ENCODE data around the gene RAB3A. TPM values are rescaled to one million over a fixed set of nuclear protein-coding genes. Genes with fewer than 3 reads are reported as not detected.

RAB3A gene
- total RNA-seq, 1 donor from 2014 or later = 9.2 TPM

DNA sequence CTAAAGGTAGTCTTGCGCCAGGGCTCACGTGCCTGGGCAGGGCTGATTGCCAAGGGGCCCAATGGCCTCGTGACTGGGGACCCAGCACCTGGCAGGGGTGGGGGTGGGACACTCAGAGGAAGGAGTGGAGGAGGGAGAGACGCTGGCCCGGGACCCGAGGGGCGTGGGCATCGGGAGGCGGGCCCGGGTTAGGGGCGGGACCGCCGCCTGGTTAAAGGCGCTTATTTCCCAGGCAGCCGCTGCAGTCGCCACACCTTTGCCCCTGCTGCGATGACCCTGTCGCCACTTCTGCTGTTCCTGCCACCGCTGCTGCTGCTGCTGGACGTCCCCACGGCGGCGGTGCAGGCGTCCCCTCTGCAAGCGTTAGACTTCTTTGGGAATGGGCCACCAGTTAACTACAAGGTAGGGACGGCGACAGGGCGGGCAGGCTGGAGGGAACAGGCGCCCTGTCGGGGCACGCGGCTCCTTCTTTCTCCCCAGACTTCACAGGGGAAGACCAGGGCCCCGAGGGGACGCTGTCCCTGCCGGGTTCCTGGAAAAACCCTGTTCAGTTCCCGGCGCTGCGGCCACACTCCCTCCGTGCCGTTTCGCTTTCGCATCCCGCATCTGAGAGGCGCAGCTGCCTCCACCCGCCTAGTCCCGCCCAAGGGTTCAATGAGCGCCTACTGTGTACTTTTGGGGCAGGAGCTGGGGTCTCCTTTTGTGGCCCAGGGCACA, 30.1 kb downstream of the RAB3A start, which contains the start of gene IFI30:
TSS of gene IFI30 (plus strand) at position 242 of the 717 bp plus-strand sequence. CDS start at position 271, 29 bp downstream.
- Mint-ChIP-seq H3K4me1 (peaks cover 7% of the 10 kb centered on the region), H3K27ac (ENCODE audit: unreplicated experiment) (no peak within 1 kb of the TSS)

GRCh38 chr19:18173054-18173571, 30.7 kb downstream of the RAB3A start:
- DNase-seq (ENCODE audit: low read depth, low spot score) = no peak
- Mint-ChIP-seq H3K4me3 (no peak overlapping the region), H3K27me3 (ENCODE audit: low read depth) (peaks cover 49% of the 10 kb centered on the region)

More for the DNA sequence above, 30.1 kb downstream of the RAB3A start, which contains the start of gene IFI30:
- peak within 1 kb of the TSS; percentile 62 for H3K4me3 Mint-ChIP-seq
- H3K36me3 Mint-ChIP-seq (ENCODE audit: low read depth) = peaks cover 5% of the 10 kb centered on the region
- no peaks in the 10 kb centered on the region for H3K9me3 Mint-ChIP-seq
- H3K27me3 Mint-ChIP-seq (ENCODE audit: low read depth) = peaks cover 53% of the 10 kb centered on the region
- DNase-seq (ENCODE audit: low read depth, low spot score) = no peak
- TF ChIP-seq, protein P1, sequence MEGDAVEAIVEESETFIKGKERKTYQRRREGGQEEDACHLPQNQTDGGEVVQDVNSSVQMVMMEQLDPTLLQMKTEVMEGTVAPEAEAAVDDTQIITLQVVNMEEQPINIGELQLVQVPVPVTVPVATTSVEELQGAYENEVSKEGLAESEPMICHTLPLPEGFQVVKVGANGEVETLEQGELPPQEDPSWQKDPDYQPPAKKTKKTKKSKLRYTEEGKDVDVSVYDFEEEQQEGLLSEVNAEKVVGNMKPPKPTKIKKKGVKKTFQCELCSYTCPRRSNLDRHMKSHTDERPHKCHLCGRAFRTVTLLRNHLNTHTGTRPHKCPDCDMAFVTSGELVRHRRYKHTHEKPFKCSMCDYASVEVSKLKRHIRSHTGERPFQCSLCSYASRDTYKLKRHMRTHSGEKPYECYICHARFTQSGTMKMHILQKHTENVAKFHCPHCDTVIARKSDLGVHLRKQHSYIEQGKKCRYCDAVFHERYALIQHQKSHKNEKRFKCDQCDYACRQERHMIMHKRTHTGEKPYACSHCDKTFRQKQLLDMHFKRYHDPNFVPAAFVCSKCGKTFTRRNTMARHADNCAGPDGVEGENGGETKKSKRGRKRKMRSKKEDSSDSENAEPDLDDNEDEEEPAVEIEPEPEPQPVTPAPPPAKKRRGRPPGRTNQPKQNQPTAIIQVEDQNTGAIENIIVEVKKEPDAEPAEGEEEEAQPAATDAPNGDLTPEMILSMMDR (conservative IDR thresholded peaks at IDR 0.05) = no peak

DNA sequence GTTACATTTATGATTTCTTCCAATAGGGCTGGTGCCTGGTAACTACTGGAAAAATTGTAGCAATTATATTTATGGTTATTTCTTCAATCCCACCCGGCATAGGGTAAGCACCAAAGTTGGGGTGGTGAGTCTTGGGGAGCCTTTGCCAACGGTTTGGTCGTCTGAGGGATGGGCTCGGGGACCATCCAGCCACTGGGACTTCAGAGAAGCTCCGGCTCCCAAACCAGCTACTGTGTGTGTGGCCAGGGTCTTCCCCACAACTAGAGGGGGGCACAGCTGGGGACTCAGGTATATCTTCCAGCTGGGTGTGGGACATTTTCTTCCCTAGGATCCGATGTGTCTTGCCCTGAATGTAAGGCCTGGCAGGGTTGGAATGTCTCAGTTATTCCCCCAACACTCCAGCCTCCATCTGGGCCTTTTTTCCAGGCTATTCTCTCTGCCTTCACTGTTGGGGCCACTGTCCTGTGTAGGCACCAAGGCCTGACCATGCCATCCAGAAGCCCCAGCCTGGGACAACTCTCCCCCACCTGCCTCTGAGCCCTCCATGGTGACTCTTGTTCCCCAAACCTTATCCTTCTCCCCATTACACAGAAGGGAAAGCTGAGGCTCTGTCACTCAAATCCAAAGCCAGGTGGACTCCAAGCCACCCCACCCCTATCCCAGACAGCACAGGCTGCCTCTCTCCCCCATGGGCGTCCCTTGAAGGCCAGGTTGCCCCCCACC, 31.4 kb downstream of the RAB3A start:
- DNase-seq (ENCODE audit: low read depth, low spot score) = no peak
- H3K9me3 Mint-ChIP-seq = no peaks in the 10 kb centered on the region
- peaks cover 43% of the 10 kb centered on the region for H3K27me3 Mint-ChIP-seq (ENCODE audit: low read depth)
- no peak overlapping the region for H3K27ac Mint-ChIP-seq (ENCODE audit: unreplicated experiment)
- H3K36me3 Mint-ChIP-seq (ENCODE audit: low read depth) = peaks cover 8% of the 10 kb centered on the region
- no peak overlapping the region for H3K4me3 Mint-ChIP-seq
- TF ChIP-seq, protein P1 (conservative IDR thresholded peaks at IDR 0.05) = no peak
- peaks cover 7% of the 10 kb centered on the region for H3K4me1 Mint-ChIP-seq

More at GRCh38 chr19:18173054-18173571, 30.7 kb downstream of the RAB3A start:
- Mint-ChIP-seq H3K9me3 (no peaks in the 10 kb centered on the region), H3K36me3 (ENCODE audit: low read depth) (peaks cover 6% of the 10 kb centered on the region), H3K4me1 (peaks cover 7% of the 10 kb centered on the region), H3K27ac (ENCODE audit: unreplicated experiment) (no peak overlapping the region)
- TF ChIP-seq, protein P1 (conservative IDR thresholded peaks at IDR 0.05) = no peak

DNA sequence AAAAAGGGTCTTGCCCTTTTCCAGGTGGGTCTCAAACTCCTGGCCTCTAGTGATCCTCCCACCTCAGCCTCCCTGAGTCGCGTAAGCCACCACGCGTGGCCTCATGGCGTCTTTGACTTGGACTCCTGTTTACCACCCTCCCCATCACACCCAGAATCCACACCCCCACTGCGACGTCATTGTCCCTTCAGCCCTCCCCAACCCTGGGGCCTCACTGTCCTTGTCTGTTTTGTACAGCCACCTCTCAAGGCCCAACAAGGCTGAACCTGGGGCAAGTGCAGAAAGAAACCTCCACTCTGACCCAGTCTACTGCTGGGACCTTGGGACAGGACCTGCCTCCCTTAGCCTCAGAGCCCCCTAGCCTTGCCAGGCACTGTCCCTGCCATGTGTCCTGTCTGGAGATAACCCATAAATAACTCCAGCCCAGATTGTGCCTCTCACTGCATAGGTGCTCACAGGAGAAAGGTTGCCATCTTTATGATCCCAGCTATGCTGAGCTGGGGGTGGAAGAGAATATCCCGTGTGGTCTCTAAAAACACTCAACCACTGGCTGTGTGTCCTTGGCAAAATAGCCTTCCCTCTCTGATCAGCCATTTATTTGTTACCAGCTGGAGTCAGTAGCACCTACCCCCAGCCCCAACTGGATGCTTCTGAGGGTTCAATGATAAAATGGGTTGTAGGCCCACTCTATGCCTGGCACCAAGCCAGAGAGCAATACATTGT, 32.1 kb downstream of the RAB3A start:
- no peak for DNase-seq (ENCODE audit: low read depth, low spot score)
- peaks cover 37% of the 10 kb centered on the region for H3K27me3 Mint-ChIP-seq (ENCODE audit: low read depth)
- H3K9me3 Mint-ChIP-seq = no peaks in the 10 kb centered on the region
- peaks cover 8% of the 10 kb centered on the region for H3K36me3 Mint-ChIP-seq (ENCODE audit: low read depth)
- H3K27ac Mint-ChIP-seq (ENCODE audit: unreplicated experiment) = no peak overlapping the region
- H3K4me1 Mint-ChIP-seq = peaks cover 7% of the 10 kb centered on the region
- H3K4me3 Mint-ChIP-seq = no peak overlapping the region
- TF ChIP-seq, protein P1 (conservative IDR thresholded peaks at IDR 0.05) = no peak

DNA sequence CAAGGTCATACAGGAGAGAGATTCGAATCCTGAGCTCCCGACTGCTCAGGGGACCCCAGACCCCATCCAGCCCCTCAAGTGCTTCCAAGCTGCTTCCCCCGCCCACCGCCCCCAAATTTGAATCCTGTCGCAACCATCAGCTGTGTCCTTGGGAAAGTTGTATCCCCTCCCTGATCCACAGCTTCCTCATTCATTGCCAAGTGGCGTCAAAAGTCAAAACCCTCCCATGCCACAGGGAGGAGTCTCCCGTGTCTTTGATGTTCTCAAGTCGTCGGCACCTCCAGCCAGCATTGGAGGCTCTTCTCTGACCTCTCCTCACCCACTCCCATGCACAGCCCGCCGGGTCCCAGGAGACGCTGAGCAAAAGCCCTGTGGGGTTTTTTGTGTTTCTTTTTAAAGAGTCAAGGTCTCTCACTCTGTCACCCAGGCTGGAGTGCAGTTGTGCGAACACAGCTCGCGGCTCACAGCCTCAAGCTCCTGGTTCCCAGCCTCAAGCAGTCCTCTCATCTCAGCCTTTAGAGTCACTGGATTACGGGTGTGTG, 33.1 kb downstream of the RAB3A start:
- H3K4me3 Mint-ChIP-seq = no peak overlapping the region
- TF ChIP-seq, protein P1 (conservative IDR thresholded peaks at IDR 0.05) = no peak
- H3K9me3 Mint-ChIP-seq = no peaks in the 10 kb centered on the region
- peaks cover 7% of the 10 kb centered on the region for H3K4me1 Mint-ChIP-seq
- no peak overlapping the region for H3K27ac Mint-ChIP-seq (ENCODE audit: unreplicated experiment)
- peaks cover 30% of the 10 kb centered on the region for H3K27me3 Mint-ChIP-seq (ENCODE audit: low read depth)
- no peak for DNase-seq (ENCODE audit: low read depth, low spot score)
- peaks cover 8% of the 10 kb centered on the region for H3K36me3 Mint-ChIP-seq (ENCODE audit: low read depth)
